ENCODE measurements around the gene GPSM1. TPM values are rescaled to one million over a fixed set of nuclear protein-coding genes. Genes with fewer than 3 reads are reported as not detected.

The GPSM1 gene
- total and polyA plus RNA-seq, 4 donors: 12.6 to 41.6 (median 22.7) TPM

DNA sequence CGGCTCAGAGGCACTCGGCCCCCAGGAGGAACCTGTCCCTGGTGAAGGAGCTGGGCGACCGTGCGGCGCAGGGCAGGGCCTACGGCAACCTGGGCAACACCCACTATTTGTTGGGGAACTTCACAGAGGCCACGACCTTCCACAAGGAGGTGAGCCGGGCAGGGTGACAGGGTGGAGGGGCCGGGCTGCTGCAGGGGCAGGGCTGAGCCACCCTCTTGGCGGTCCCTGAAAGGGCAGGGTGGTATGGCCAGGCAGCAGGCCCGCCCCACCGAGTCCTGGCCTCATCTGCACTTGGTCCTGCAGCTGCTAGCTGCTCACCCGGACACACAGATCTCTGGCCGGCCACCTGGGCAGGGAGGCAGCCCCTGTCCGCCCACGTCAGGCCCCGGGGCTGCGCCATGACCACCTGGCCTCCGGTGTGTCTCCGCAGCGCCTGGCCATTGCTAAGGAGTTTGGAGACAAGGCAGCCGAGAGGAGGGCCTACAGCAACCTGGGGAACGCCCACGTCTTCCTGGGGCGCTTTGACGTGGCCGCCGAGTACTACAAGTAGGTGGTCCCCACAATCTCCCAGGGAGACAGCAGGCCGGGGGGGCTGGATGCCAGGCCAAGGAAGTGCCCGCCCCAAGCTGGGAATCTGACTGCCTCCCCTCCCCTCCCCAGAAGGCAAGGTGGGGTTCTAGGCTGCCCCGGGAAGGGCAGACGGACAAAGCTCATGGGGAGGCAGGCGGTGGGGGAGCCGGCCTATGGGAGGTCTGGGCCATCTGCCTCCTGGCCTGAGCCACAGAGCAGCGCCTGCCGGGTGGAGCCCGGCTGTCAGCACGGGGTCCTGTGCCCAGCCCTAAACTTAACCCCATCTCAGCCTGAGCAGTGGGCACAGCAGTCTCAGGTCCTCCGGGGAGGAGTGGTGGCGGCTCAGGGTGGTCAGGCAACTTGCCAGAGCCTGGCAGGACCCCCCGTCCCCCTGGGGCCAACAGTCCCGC lies 10.4 kb downstream of the GPSM1 start:
- ATAC-seq (ENCODE audit: insufficient read depth, low FRiP score) (no peak), DNase-seq (no peak)
- Histone ChIP-seq H3K27me3 (ENCODE audit: control insufficient read depth in 3 of 3, insufficient read depth in 3 of 3, low read length in 2 of 3) (no peaks in the 10 kb centered on the region), H3K27ac (ENCODE audit: low read depth in 1 of 2, low read length in 1 of 2) (no peak overlapping the region), H3K36me3 (ENCODE audit: control insufficient read depth in 4 of 4, insufficient read depth in 4 of 4, low read length in 4 of 4) (peaks cover 0 to 30% (median 12%) of the 10 kb centered on the region in 4 donors), H3K4me1 (ENCODE audit: control insufficient read depth in 5 of 5, insufficient read depth in 5 of 5, low read length in 5 of 5) (peaks cover 0 to 9% (median 0%) of the 10 kb centered on the region in 5 donors), H3K4me3 (no peak overlapping the region), H3K9me3 (ENCODE audit: control insufficient read depth in 4 of 4, insufficient read depth in 3 of 4, low read length in 3 of 4) (no peaks in the 10 kb centered on the region), H3K9ac (ENCODE audit: insufficient read depth in 1 of 2, low read length in 2 of 2) (no peak overlapping the region)
- TF ChIP-seq, protein P1, sequence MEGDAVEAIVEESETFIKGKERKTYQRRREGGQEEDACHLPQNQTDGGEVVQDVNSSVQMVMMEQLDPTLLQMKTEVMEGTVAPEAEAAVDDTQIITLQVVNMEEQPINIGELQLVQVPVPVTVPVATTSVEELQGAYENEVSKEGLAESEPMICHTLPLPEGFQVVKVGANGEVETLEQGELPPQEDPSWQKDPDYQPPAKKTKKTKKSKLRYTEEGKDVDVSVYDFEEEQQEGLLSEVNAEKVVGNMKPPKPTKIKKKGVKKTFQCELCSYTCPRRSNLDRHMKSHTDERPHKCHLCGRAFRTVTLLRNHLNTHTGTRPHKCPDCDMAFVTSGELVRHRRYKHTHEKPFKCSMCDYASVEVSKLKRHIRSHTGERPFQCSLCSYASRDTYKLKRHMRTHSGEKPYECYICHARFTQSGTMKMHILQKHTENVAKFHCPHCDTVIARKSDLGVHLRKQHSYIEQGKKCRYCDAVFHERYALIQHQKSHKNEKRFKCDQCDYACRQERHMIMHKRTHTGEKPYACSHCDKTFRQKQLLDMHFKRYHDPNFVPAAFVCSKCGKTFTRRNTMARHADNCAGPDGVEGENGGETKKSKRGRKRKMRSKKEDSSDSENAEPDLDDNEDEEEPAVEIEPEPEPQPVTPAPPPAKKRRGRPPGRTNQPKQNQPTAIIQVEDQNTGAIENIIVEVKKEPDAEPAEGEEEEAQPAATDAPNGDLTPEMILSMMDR (IDR thresholded peaks at IDR 0.05; ENCODE audit: control extremely low read depth, extremely low read depth): no peak
- 87 to 92% methylated on average over 42 to 43 of the region's 43 CpGs for WGBS, 2 donors

DNA sequence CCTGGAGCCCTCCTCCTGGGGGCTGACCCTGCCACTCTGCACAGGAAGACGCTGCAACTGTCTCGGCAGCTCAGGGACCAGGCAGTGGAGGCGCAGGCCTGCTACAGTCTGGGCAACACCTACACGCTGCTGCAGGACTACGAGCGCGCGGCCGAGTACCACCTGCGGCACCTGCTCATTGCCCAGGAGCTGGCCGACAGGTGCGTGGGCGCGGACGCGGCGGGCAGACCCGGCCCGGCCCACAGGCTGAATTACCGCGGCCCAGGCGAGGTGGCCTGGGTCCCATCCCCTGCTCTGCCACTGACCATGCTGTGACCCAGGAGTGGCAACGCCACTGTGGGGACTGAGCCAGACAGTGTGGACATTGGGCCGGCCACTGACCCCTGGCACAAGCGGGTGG lies 11.2 kb downstream of the GPSM1 start:
- TF ChIP-seq, protein P1 (IDR thresholded peaks at IDR 0.05; ENCODE audit: control extremely low read depth, extremely low read depth): no peak
- H3K27me3 ChIP-seq (ENCODE audit: control insufficient read depth in 3 of 3, insufficient read depth in 3 of 3, low read length in 2 of 3): no peaks in the 10 kb centered on the region
- ATAC-seq (ENCODE audit: insufficient read depth, low FRiP score): no peak

DNA sequence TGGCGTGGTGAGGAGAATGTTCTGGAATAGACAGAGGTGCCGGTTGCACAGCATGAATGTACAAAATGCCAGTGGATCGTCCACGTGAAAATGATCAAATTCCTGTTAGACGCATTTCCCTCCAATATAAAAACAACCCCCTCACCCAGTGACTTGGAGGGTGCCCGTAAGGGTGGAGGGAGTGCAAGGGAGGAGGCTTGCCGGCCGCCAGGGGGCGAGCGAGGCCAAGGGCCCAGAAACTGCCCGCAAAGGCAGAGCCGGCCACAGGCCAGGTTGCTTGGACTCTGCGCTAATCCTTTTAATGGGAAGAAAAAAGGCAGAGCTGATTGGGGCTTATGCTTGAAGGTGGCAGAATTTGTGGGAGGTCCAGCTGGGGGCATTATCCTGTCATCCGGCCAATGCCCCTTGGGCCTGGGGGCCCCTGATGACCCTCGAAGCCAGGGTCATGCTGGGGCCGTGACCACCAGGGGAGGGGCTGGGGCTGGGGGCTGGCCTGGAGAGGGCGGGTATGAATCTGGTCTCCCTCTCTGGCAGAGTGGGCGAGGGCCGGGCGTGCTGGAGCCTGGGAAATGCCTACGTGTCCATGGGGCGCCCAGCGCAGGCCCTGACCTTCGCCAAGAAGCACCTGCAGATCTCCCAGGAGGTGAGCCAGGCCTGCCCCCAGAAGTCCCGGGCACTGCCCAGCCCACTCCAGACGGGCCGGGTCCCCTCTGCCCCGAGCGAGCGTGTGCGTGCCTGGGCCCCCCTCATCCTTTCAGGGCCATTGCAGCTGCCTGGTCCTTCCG lies 12.0 kb downstream of the GPSM1 start:
- ATAC-seq (ENCODE audit: insufficient read depth, low FRiP score) (peak; percentile 68), DNase-seq (peak in 2 of 3 donors; percentile 60 to 61)
- peaks cover 0 to 16% (median 0%) of the 10 kb centered on the region in 5 donors for H3K4me1 ChIP-seq (ENCODE audit: control insufficient read depth in 5 of 5, insufficient read depth in 5 of 5, low read length in 5 of 5)
- WGBS, 2 donors: 77 to 79% methylated on average over 32 of the region's 32 CpGs
- H3K9ac ChIP-seq (ENCODE audit: insufficient read depth in 1 of 2, low read length in 2 of 2): no peak overlapping the region
- no peaks in the 10 kb centered on the region for H3K9me3 ChIP-seq (ENCODE audit: control insufficient read depth in 4 of 4, insufficient read depth in 3 of 4, low read length in 3 of 4)
- no peak overlapping the region for H3K27ac ChIP-seq (ENCODE audit: low read depth in 1 of 2, low read length in 1 of 2)
- no peak overlapping the region for H3K4me3 ChIP-seq
- no peaks in the 10 kb centered on the region for H3K27me3 ChIP-seq (ENCODE audit: control insufficient read depth in 3 of 3, insufficient read depth in 3 of 3, low read length in 2 of 3)
- H3K36me3 ChIP-seq (ENCODE audit: control insufficient read depth in 4 of 4, insufficient read depth in 4 of 4, low read length in 4 of 4): peaks cover 0 to 30% (median 14%) of the 10 kb centered on the region in 4 donors
- TF ChIP-seq, protein P1 (IDR thresholded peaks at IDR 0.05; ENCODE audit: control extremely low read depth, extremely low read depth): peak; percentile 65

More for the DNA sequence above, 11.2 kb downstream of the GPSM1 start:
- no peak overlapping the region for H3K9ac ChIP-seq (ENCODE audit: insufficient read depth in 1 of 2, low read length in 2 of 2)
- DNase-seq: no peak
- no peak overlapping the region for H3K27ac ChIP-seq (ENCODE audit: low read depth in 1 of 2, low read length in 1 of 2)
- H3K4me1 ChIP-seq (ENCODE audit: control insufficient read depth in 5 of 5, insufficient read depth in 5 of 5, low read length in 5 of 5): peaks cover 0 to 16% (median 0%) of the 10 kb centered on the region in 5 donors
- no peaks in the 10 kb centered on the region for H3K9me3 ChIP-seq (ENCODE audit: control insufficient read depth in 4 of 4, insufficient read depth in 3 of 4, low read length in 3 of 4)
- 93 to 97% methylated on average over 24 to 25 of the region's 25 CpGs for WGBS, 2 donors
- H3K4me3 ChIP-seq: no peak overlapping the region
- peaks cover 0 to 30% (median 14%) of the 10 kb centered on the region in 4 donors for H3K36me3 ChIP-seq (ENCODE audit: control insufficient read depth in 4 of 4, insufficient read depth in 4 of 4, low read length in 4 of 4)
